Measurements from ENCODE around the gene DHRS2. TPM values are rescaled to one million over a fixed set of nuclear protein-coding genes. Genes with fewer than 3 reads are reported as not detected.

Gene DHRS2
- total RNA-seq = under 0.01 TPM in 1 of 2 replicates, not detected in the other

GRCh38 chr14:23636317-23637211 is at the start of gene DHRS2:
DHRS2 (plus strand) TSS chr14:23636364; CDS start chr14:23638865, 2,501 bp downstream.

Other genes starting within 250 kb of the DHRS2 start
- gene MYH6, start 228.1 kb upstream of the DHRS2 start, total RNA-seq = not detected in 2 replicates
- not detected in 2 replicates for gene MYH7, start 200.7 kb upstream of the DHRS2 start, total RNA-seq
- 42.3 and 42.7 TPM in 2 replicates for gene NGDN, start 166.7 kb upstream of the DHRS2 start, total RNA-seq
- under 0.01 and 0.06 TPM in 2 replicates for gene ZFHX2, start 84.6 kb upstream of the DHRS2 start, total RNA-seq
- 15.0 and 18.0 TPM in 2 replicates for gene THTPA, start 80.1 kb upstream of the DHRS2 start, total RNA-seq
- gene AP1G2, start 68.6 kb upstream of the DHRS2 start, total RNA-seq = 3.2 and 4.2 TPM in 2 replicates
- gene JPH4, start 57.6 kb upstream of the DHRS2 start, total RNA-seq = not detected in 2 replicates

Data from aortic smooth muscle cell (primary cell).